K562 (cell line): ENCODE results near the gene TRPM4. TPM values are rescaled to one million over a fixed set of nuclear protein-coding genes. Genes with fewer than 3 reads are reported as not detected.

Source experiments
- CBX1 ChIP-seq: sonication (generic); IDR thresholded peaks from 2 replicates; pipeline ENCODE4 v1.6.1; 2016; ENCODE audit warnings: antibody characterized with exemption, low read depth, mild to moderate bottlenecking
- CTCF ChIP-seq, 3 experiments: IDR thresholded peaks in 2 of 3; conservative IDR thresholded peaks in 1 of 3; 2 replicates each; pipeline ENCODE4 v1.5.1; 2011 to 2012; ENCODE audit warnings: low read length in 3 of 3, mild to moderate bottlenecking in 3 of 3, control low read depth in 2 of 3, improper control_type of control experiment in 1 of 3, inconsistent platforms in 1 of 3, low read depth in 1 of 3, mixed read lengths in 1 of 3, moderate library complexity in 1 of 3; ENCODE audit not compliant: insufficient read depth in 2 of 3
- DIDO1 ChIP-seq: fragments of 450-650 bp; IDR thresholded peaks from 2 replicates; pipeline ENCODE4 v1.6.1; 2016; ENCODE audit warnings: low read depth, missing biosample characterization, missing genetic modification characterization
- HMG20A ChIP-seq: fragments of 450-650 bp; formaldehyde crosslinking; conservative IDR thresholded peaks from 2 replicates; pipeline ENCODE4 v1.4.0; 2020; ENCODE audit warnings: mild to moderate bottlenecking, mixed read lengths
- LARP7 ChIP-seq: fragments of 450-650 bp; IDR thresholded peaks from 2 replicates; pipeline ENCODE4 v1.6.1; 2016
- MITF ChIP-seq: IDR thresholded peaks from 2 replicates; pipeline ENCODE4 v1.6.1; 2014; ENCODE audit warnings: antibody characterized with exemption
- NBN ChIP-seq: fragments of 450-650 bp; IDR thresholded peaks from 2 replicates; pipeline ENCODE4 v1.6.1; 2016; ENCODE audit warnings: low read depth, mild to moderate bottlenecking
- PHF21A ChIP-seq: fragments of 450-650 bp; IDR thresholded peaks from 2 replicates; pipeline ENCODE4 v1.6.1; 2017; ENCODE audit warnings: low read depth, borderline replicate concordance
- POLR2AphosphoS5 ChIP-seq: IDR thresholded peaks from 2 replicates; pipeline ENCODE4 v1.6.1; 2011; ENCODE audit warnings: mild to moderate bottlenecking, low read depth, low read length, moderate library complexity; ENCODE audit not compliant: control insufficient read depth, insufficient read depth
- SOX6 ChIP-seq: fragments of 450-650 bp; IDR thresholded peaks from 2 replicates; pipeline ENCODE4 v1.6.1; 2014; ENCODE audit warnings: mild to moderate bottlenecking
- TCFL5 ChIP-seq: fragments of 250-450 bp; sonication (Bioruptor Pico); conservative IDR thresholded peaks from 2 replicates; pipeline ENCODE4 v1.6.1; 2021; ENCODE audit warnings: mild to moderate bottlenecking, moderate library complexity, matching md5 sums
- XRCC4 ChIP-seq: IDR thresholded peaks from one replicate; pipeline ENCODE4 v1.6.1; 2011; ENCODE audit not compliant: insufficient read depth, insufficient read length; ENCODE audit errors: extremely low read depth
- ZBTB17 ChIP-seq: fragments of 450-650 bp; formaldehyde crosslinking; IDR thresholded peaks from 2 replicates; pipeline ENCODE4 v1.4.0; 2020; ENCODE audit warnings: mild to moderate bottlenecking
- ZNF212 ChIP-seq: fragments of 450-650 bp; formaldehyde crosslinking; IDR thresholded peaks from 2 replicates; pipeline ENCODE4 v1.4.0; 2020; ENCODE audit warnings: mild to moderate bottlenecking
- ZNF354B ChIP-seq: fragments of 250-450 bp; sonication (Bioruptor Pico); IDR thresholded peaks from 2 replicates; pipeline ENCODE4 v1.4.0; 2020
- ZNF512 ChIP-seq: IDR thresholded peaks from 2 replicates; pipeline ENCODE4 v1.6.1; 2016; ENCODE audit warnings: missing genetic modification characterization, missing compliant biosample characterization
- ZNF583 ChIP-seq: fragments of 250-450 bp; sonication (Bioruptor Pico); IDR thresholded peaks from 2 replicates; pipeline ENCODE4 v1.4.0; 2020
- polyA plus RNA-seq, 8 experiments: library from polyadenylated mRNA; depleted of rRNA in 4 of 8; stranded (reverse) in 5 of 8; unstranded in 3 of 8; fragments of >200 nt; fragmentation: Nextera tagmentation in 2 of 8; fragmentation: Illumina TruSeq in 1 of 8; extraction: Ambion mirVana in 2 of 8; extraction: Trizol in 1 of 8; gene quantifications; 2 replicates each; pipeline versions ENCODE4 v1.2.1 to v1.2.3, GENCODE V29; 2011 to 2014; ENCODE audit warnings: inconsistent platforms in 1 of 8, missing spikeins in 1 of 8
- total RNA-seq, 7 experiments: library from RNA; depleted of rRNA in 6 of 7; stranded (reverse); fragments of >200 nt in 6 of 7; fragmentation: Illumina TruSeq in 2 of 7; extraction: Trizol in 2 of 7; gene quantifications; 2 replicates each; pipeline versions ENCODE4 v1.2.1 to v1.2.3, GENCODE V29; 2011 to 2021; ENCODE audit warnings: low replicate concordance in 1 of 7
- TF ChIP-seq, protein P1 (sequence below): fragments of 450-650 bp; formaldehyde crosslinking; IDR thresholded peaks from 2 replicates; pipeline ENCODE4 v1.4.0; 2022; ENCODE audit warnings: missing genetic modification characterization
- TF ChIP-seq, protein P2 (sequence below): fragments of 250-450 bp; sonication (Bioruptor Pico); IDR thresholded peaks from 2 replicates; pipeline ENCODE4 v1.8.0; 2022; ENCODE audit warnings: inconsistent platforms
- TF ChIP-seq, protein P3 (sequence below): fragments of 250-450 bp; sonication (Bioruptor Pico); IDR thresholded peaks from 2 replicates; pipeline ENCODE4 v1.8.0; 2021; ENCODE audit warnings: borderline replicate concordance, mild to moderate bottlenecking, moderate library complexity; ENCODE audit not compliant: poor library complexity, severe bottlenecking

The TRPM4 gene
- total and polyA plus RNA-seq, 9 of the 15 experiments (the other 6 are each of a cell fraction or from before 2014, with no cell fraction given): 6.5 to 45.4 (median 15.2) TPM

DNA sequence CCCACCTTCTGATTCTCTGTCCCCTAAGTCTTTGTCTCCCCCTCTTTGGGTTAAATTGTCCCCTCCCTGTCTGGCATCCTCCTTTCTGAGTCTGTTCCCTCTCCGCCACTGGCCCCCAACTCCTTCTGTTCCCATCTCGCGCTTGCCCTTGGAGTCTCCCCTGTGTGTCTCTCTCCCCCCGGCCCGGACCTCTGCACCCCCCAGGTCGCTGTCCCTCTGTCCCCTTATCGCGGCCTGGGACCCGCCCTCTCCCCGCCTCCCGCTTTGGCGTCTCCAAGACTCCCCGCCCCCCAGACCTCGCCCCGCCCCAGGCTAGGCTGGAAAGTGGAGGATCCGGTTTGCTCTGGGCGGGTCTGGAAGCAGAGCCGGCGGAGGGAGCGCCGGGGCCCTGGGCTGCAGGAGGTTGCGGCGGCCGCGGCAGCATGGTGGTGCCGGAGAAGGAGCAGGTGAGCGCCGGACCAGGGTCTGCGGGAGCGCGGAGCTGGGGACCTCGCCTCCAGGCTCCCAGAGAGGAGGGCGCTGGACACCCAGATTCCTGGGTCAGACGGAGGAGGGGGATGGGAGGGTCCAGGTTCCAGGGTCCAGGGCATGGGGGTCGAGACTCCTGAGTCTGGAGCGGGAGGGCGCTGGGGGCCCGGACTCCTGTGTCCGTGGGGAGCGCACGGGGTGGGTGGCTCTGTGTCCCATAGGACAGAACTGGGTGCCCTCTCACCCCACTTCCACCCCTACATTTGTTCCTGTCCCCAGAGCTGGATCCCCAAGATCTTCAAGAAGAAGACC lies at the start of gene TRPM4 (continued):
- TF ChIP-seq MITF (no peak), XRCC4 (no peak), DIDO1 (tag) (no peak), ZNF583 (0 out of 2 replicates have a peak, but pooled peaks have one; percentile 54), ZBTB17 (no peak), ZNF212 (CRISPR knock-in tag) (no peak), ZNF512 (tag) (no peak), SOX6 (no peak), TCFL5 (CRISPR knock-in tag) (no peak), CBX1 (no peak; the same call in 1 of the 2 replicates), ZNF354B (CRISPR knock-in tag) (no peak), NBN (0 out of 2 replicates have a peak, but pooled peaks have one; percentile 17), POLR2AphosphoS5 (peak; percentile 91), HMG20A (CRISPR knock-in tag) (no peak), LARP7 (peak; percentile 33; the same call in 1 of the 2 replicates), CTCF (IDR thresholded peaks at IDR 0.05 in 2 of 3, conservative IDR thresholded peaks at IDR 0.05 in 1 of 3; ENCODE audit: insufficient read depth in 2 of 3, low read depth in 1 of 3, low read length in 3 of 3) (no peak), PHF21A (no peak)
- TF ChIP-seq, protein P1, sequence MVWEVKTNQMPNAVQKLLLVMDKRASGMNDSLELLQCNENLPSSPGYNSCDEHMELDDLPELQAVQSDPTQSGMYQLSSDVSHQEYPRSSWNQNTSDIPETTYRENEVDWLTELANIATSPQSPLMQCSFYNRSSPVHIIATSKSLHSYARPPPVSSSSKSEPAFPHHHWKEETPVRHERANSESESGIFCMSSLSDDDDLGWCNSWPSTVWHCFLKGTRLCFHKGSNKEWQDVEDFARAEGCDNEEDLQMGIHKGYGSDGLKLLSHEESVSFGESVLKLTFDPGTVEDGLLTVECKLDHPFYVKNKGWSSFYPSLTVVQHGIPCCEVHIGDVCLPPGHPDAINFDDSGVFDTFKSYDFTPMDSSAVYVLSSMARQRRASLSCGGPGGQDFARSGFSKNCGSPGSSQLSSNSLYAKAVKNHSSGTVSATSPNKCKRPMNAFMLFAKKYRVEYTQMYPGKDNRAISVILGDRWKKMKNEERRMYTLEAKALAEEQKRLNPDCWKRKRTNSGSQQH (CRISPR knock-in tag): no peak
- TF ChIP-seq, protein P2, sequence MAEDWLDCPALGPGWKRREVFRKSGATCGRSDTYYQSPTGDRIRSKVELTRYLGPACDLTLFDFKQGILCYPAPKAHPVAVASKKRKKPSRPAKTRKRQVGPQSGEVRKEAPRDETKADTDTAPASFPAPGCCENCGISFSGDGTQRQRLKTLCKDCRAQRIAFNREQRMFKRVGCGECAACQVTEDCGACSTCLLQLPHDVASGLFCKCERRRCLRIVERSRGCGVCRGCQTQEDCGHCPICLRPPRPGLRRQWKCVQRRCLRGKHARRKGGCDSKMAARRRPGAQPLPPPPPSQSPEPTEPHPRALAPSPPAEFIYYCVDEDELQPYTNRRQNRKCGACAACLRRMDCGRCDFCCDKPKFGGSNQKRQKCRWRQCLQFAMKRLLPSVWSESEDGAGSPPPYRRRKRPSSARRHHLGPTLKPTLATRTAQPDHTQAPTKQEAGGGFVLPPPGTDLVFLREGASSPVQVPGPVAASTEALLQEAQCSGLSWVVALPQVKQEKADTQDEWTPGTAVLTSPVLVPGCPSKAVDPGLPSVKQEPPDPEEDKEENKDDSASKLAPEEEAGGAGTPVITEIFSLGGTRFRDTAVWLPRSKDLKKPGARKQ (CRISPR knock-in tag): no peak
- TF ChIP-seq, protein P3, sequence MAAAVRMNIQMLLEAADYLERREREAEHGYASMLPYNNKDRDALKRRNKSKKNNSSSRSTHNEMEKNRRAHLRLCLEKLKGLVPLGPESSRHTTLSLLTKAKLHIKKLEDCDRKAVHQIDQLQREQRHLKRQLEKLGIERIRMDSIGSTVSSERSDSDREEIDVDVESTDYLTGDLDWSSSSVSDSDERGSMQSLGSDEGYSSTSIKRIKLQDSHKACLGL: no peak
